ENCODE data around the gene EAPP. TPM values are rescaled to one million over a fixed set of nuclear protein-coding genes. Genes with fewer than 3 reads are reported as not detected.
"Not testable (repeated sequence)": the region's sequence is repeated elsewhere in the genome, so short reads cannot be mapped to it uniquely, and the experiment has no call there.

The EAPP gene
- total RNA-seq, 1 donor from 2014 or later = 35.4 TPM

DNA sequence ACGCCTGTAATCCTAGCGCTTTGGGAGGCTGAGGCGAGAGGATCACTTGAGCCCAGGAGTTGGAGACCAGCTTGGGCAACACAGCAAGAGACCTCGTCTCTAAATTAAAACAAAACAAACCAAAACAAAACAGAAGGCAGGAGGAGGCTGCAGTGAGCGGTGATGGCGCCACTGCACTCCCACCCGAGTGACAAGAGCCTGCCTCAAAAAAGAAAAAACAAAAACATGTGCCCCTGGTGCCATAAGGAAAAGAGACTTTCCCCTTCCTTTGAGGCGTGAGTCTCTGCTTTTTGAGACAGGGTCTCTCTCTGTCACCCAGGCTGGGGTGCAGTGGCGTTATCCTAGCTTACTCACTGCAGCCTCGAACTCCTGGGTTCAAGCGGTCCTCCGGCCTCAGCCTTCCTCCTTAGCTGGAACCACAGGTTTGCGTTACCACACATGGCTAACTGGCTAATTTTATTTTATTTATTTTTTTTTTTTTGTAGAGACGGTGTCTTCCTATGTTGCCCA is 9.0 kb upstream of the EAPP start:
- no peaks in the 10 kb centered on the region for H3K27me3 ChIP-seq (ENCODE audit: control insufficient read depth, insufficient read depth, low read length)
- DNase-seq (ENCODE audit: low read depth) = no peak
- TF ChIP-seq, protein P1, sequence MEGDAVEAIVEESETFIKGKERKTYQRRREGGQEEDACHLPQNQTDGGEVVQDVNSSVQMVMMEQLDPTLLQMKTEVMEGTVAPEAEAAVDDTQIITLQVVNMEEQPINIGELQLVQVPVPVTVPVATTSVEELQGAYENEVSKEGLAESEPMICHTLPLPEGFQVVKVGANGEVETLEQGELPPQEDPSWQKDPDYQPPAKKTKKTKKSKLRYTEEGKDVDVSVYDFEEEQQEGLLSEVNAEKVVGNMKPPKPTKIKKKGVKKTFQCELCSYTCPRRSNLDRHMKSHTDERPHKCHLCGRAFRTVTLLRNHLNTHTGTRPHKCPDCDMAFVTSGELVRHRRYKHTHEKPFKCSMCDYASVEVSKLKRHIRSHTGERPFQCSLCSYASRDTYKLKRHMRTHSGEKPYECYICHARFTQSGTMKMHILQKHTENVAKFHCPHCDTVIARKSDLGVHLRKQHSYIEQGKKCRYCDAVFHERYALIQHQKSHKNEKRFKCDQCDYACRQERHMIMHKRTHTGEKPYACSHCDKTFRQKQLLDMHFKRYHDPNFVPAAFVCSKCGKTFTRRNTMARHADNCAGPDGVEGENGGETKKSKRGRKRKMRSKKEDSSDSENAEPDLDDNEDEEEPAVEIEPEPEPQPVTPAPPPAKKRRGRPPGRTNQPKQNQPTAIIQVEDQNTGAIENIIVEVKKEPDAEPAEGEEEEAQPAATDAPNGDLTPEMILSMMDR (IDR thresholded peaks at IDR 0.05; ENCODE audit: insufficient read depth, low read length, poor library complexity, severe bottlenecking) = no peak
- no peak overlapping the region for H3K4me3 ChIP-seq (ENCODE audit: low read depth, low read length)
- no peaks in the 10 kb centered on the region for H3K36me3 ChIP-seq (ENCODE audit: control insufficient read depth, insufficient read depth, low read length)

DNA sequence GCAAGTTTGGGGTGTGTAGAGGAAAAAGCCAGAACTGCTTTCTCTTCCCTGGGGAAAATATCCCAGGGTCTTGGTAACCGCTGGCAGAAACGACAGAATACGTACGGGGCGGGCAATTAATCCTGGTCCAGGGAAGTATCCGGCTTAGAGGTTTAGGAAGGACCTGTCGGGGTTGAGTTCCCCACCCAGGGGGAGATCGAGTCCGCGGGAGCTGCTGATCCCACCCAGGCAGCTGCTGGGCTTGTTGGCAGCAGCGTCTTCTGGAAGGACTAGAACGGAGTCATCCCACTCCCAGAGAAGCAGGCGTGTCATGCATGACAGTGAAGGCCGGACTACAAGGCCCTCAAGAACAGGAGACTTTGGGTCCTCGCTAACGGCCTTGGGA is 7.6 kb upstream of the EAPP start:
- H3K4me3 ChIP-seq (ENCODE audit: low read depth, low read length); H3K27me3 ChIP-seq (ENCODE audit: control insufficient read depth, insufficient read depth, low read length); DNase-seq (ENCODE audit: low read depth); H3K36me3 ChIP-seq (ENCODE audit: control insufficient read depth, insufficient read depth, low read length): not testable (repeated sequence)

- H3K36me3 ChIP-seq (ENCODE audit: control insufficient read depth, insufficient read depth, low read length); DNase-seq (ENCODE audit: low read depth); H3K27me3 ChIP-seq (ENCODE audit: control insufficient read depth, insufficient read depth, low read length); H3K4me3 ChIP-seq (ENCODE audit: low read depth, low read length): not testable (repeated sequence)
Measured at GRCh38 chr14:34546272-34547135, 7.0 kb upstream of the EAPP start.

DNA sequence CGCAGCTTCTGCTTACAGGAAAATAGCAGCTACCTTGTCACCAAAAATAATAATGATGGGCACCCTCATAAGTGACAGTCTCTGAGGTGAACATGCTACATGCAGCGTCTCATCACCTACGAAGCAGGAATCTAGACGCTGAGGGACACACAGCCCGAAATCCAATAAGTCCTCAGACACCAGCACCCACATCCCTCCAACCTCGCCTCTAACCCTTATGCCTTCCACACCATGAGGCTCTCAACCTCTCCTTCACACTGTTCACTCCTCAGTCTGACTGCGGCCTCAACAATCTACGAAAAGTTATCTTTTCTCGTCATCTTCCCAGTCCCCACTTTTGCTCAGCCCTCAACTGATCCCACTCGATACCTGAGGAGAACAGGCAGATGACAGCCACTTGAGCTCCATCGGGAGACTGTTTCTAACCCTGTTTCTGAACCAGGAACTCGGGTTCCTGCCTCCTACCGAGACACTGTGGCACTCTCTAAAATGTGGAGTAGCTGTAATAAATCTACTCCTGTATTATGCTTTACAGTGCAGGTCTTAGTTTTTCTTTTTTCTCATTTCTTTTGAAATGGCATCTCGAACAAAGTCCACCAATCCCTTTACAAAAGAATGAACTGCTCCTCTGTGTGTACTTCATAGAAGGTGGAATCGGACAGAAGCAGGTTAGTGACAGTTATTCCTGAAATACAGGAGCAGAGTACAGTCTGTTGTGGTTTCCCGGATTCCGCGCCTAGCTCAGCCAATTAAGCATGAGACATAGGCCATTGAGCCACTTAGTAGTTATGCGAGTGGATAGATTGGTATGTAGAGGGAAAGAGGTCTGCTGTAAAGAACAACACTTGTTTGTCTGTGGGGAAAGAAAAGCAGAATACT is 919 bp upstream of the EAPP start:
- not testable (repeated sequence) for H3K4me3 ChIP-seq (ENCODE audit: low read depth, low read length); H3K27me3 ChIP-seq (ENCODE audit: control insufficient read depth, insufficient read depth, low read length); DNase-seq (ENCODE audit: low read depth); H3K36me3 ChIP-seq (ENCODE audit: control insufficient read depth, insufficient read depth, low read length)

- H3K4me3 ChIP-seq (ENCODE audit: low read depth, low read length) = peak overlapping the region; percentile 89
- DNase-seq (ENCODE audit: low read depth) = no peak
- H3K27me3 ChIP-seq (ENCODE audit: control insufficient read depth, insufficient read depth, low read length) = no peaks in the 10 kb centered on the region
- TF ChIP-seq, protein P1 (IDR thresholded peaks at IDR 0.05; ENCODE audit: insufficient read depth, low read length, poor library complexity, severe bottlenecking) = no peak
- no peaks in the 10 kb centered on the region for H3K36me3 ChIP-seq (ENCODE audit: control insufficient read depth, insufficient read depth, low read length)
Measured at GRCh38 chr14:34538871-34539406, 562 bp downstream of the EAPP start.

GRCh38 chr14:34538096-34538495 is 1.4 kb downstream of the EAPP start:
- DNase-seq (ENCODE audit: low read depth); H3K27me3 ChIP-seq (ENCODE audit: control insufficient read depth, insufficient read depth, low read length); H3K36me3 ChIP-seq (ENCODE audit: control insufficient read depth, insufficient read depth, low read length): not testable (repeated sequence)
- H3K4me3 ChIP-seq (ENCODE audit: low read depth, low read length) = peak overlapping the region; percentile 89

DNA sequence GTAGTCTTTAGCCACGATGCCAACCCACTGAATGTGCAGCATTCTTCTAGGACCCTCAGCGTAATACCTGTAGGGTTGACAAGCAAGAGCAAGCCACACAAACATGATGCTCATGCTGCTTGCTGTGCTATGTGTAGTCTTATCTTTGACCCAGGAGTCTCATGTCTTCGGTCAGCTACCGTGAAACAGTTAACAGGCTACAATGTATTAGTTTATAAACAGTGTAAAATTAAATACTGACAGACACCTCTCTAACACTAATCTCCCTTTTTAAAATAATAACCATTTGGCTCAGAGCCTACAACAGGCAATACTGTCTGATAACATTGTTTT is 1.9 kb downstream of the EAPP start:
- Histone ChIP-seq H3K4me3 (ENCODE audit: low read depth, low read length) (no peak overlapping the region), H3K36me3 (ENCODE audit: control insufficient read depth, insufficient read depth, low read length) (no peaks in the 10 kb centered on the region), H3K27me3 (ENCODE audit: control insufficient read depth, insufficient read depth, low read length) (no peaks in the 10 kb centered on the region)
- no peak for DNase-seq (ENCODE audit: low read depth)
- TF ChIP-seq, protein P1 (IDR thresholded peaks at IDR 0.05; ENCODE audit: insufficient read depth, low read length, poor library complexity, severe bottlenecking) = no peak
